WTC11 (cell line): ENCODE data around the gene PPME1. TPM values are rescaled to one million over a fixed set of nuclear protein-coding genes. Genes with fewer than 3 reads are reported as not detected.

Experiments used
- ATAC-seq: fragments of 200-7000 bp; cut with Tn5 transposase; 2 replicates; pipeline ENCODE4 v1.10.0; 2021; ENCODE audit warnings: mild to moderate bottlenecking, moderate library complexity
- CTCF ChIA-PET: fragments of 300-600 bp; sonication (Branson Sonifier 250); formaldehyde crosslinking; loops from one replicate; lab custom pipeline; 2021; ENCODE audit warnings: antibody characterized with exemption; lab: Charles Lee
- POLR2A ChIA-PET: fragments of 350-600 bp; sonication (Branson Sonifier 250); formaldehyde crosslinking; loops from one replicate; lab custom pipeline; 2021; ENCODE audit warnings: antibody characterized with exemption; lab: Charles Lee
- DNase-seq: peaks from one replicate; pipeline ENCODE4 v3.0.0; 2021; ENCODE audit warnings: low spot score
- H3K27ac Mint-ChIP-seq: 2 replicates; pipeline ENCODE4 v1.8.0; 2021; ENCODE audit warnings: mixed read lengths
- H3K27me3 Mint-ChIP-seq: 2 replicates; pipeline ENCODE4 v1.8.0; 2021; ENCODE audit warnings: low read depth, mild to moderate bottlenecking, moderate library complexity, mixed read lengths
- H3K36me3 Mint-ChIP-seq: 2 replicates; pipeline ENCODE4 v1.8.0; 2021; ENCODE audit warnings: mixed read lengths
- H3K4me1 Mint-ChIP-seq: 2 replicates; pipeline ENCODE4 v1.8.0; 2022; ENCODE audit warnings: mixed read lengths
- H3K4me3 Mint-ChIP-seq: 2 replicates; pipeline ENCODE4 v1.8.0; 2021; ENCODE audit warnings: mild to moderate bottlenecking, moderate library complexity, mixed read lengths
- H3K9me3 Mint-ChIP-seq: 2 replicates; pipeline ENCODE4 v1.8.0; 2021; ENCODE audit warnings: mixed read lengths
- ATF1 ChIP-seq: sonication (generic); formaldehyde crosslinking; IDR thresholded peaks from 2 replicates; pipeline ENCODE4 v1.8.1; 2023; ENCODE audit warnings: mild to moderate bottlenecking, moderate library complexity, missing genetic modification reagents
- E2F1 ChIP-seq: sonication (generic); formaldehyde crosslinking; IDR thresholded peaks from 2 replicates; pipeline ENCODE4 v1.8.0; 2022; ENCODE audit warnings: mild to moderate bottlenecking, missing genetic modification reagents
- GABPB1 ChIP-seq: sonication (generic); formaldehyde crosslinking; IDR thresholded peaks from 2 replicates; pipeline ENCODE4 v1.8.1; 2023; ENCODE audit warnings: mild to moderate bottlenecking, missing genetic modification reagents
- GTF2I ChIP-seq: fragments of 250-450 bp; sonication (Bioruptor Pico); conservative IDR thresholded peaks from 2 replicates; pipeline ENCODE4 v1.4.0; 2021; ENCODE audit warnings: mild to moderate bottlenecking
- KAT7 ChIP-seq: sonication (generic); formaldehyde crosslinking; IDR thresholded peaks from 2 replicates; pipeline ENCODE4 v1.8.1; 2023; ENCODE audit warnings: missing genetic modification reagents, mild to moderate bottlenecking, borderline replicate concordance
- OVOL2 ChIP-seq: fragments of 250-450 bp; sonication (Bioruptor Pico); IDR thresholded peaks from 2 replicates; pipeline ENCODE4 v1.9.0; 2021; ENCODE audit warnings: mild to moderate bottlenecking, borderline replicate concordance
- SOX15 ChIP-seq: fragments of 250-450 bp; sonication (Bioruptor Pico); IDR thresholded peaks from 2 replicates; pipeline ENCODE4 v1.9.0; 2021; ENCODE audit warnings: mild to moderate bottlenecking
- USF1 ChIP-seq: sonication (generic); formaldehyde crosslinking; IDR thresholded peaks from 2 replicates; pipeline ENCODE4 v1.8.0; 2022; ENCODE audit warnings: mild to moderate bottlenecking, missing genetic modification reagents
- ZNF121 ChIP-seq: sonication (generic); formaldehyde crosslinking; IDR thresholded peaks from 2 replicates; pipeline ENCODE4 v1.8.0; 2023; ENCODE audit warnings: missing genetic modification reagents
- ZNF396 ChIP-seq: fragments of 250-450 bp; sonication (Bioruptor Pico); IDR thresholded peaks from 2 replicates; pipeline ENCODE4 v1.8.0; 2021; ENCODE audit warnings: mild to moderate bottlenecking, moderate library complexity, borderline replicate concordance
- total RNA-seq: library from RNA; stranded (reverse); gene quantifications from 3 replicates; pipeline ENCODE4 v1.2.3, GENCODE V29; 2021
- TF ChIP-seq, protein P1 (sequence below): sonication (generic); formaldehyde crosslinking; IDR thresholded peaks from 2 replicates; pipeline ENCODE4 v1.8.1; 2023; ENCODE audit warnings: mild to moderate bottlenecking, missing genetic modification reagents, borderline replicate concordance
- TF ChIP-seq, protein P2 (sequence below): fragments of 200-600 bp; IDR thresholded peaks from 2 replicates; pipeline ENCODE4 v1.8.0; 2022; ENCODE audit warnings: antibody characterized with exemption
- TF ChIP-seq, protein P3 (sequence below): fragments of 250-450 bp; sonication (Bioruptor Pico); conservative IDR thresholded peaks from 2 replicates; pipeline ENCODE4 v1.9.0; 2021; ENCODE audit warnings: mild to moderate bottlenecking
- TF ChIP-seq, protein P4 (sequence below): sonication (generic); formaldehyde crosslinking; IDR thresholded peaks from 2 replicates; pipeline ENCODE4 v1.8.1; 2022; ENCODE audit warnings: mild to moderate bottlenecking, moderate library complexity, missing genetic modification reagents
- TF ChIP-seq, protein P5 (sequence below): sonication (generic); formaldehyde crosslinking; IDR thresholded peaks from 2 replicates; pipeline ENCODE4 v1.8.1; 2023; ENCODE audit warnings: mild to moderate bottlenecking, missing genetic modification reagents

The PPME1 gene
- total RNA-seq, 1 experiment from 2014 or later = 42.5 TPM

DNA sequence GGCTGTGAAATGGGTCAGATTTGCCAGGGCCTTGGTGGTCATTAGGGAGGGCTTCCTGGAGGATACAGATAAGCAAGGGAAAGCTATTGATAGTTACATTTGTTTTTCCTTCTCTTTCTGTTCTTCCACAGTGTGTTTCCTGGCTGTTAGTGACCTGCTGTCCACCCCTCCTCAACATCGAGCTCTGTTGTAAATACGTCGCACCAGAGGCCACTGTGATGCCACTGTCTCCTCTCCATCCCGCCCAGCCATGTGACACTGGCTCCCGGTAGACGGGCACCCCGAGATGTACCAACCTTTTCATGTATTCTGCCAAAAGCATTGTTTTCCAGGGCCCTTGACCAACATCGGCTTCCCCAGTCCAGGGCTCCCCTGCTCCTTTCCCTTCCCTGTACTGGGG is 82.3 kb downstream of the PPME1 start:
- TF ChIP-seq OVOL2 (CRISPR knock-in tag) (no peak), ZNF396 (CRISPR knock-in tag) (no peak), USF1 (CRISPR knock-in tag) (no peak)
- TF ChIP-seq, protein P1, sequence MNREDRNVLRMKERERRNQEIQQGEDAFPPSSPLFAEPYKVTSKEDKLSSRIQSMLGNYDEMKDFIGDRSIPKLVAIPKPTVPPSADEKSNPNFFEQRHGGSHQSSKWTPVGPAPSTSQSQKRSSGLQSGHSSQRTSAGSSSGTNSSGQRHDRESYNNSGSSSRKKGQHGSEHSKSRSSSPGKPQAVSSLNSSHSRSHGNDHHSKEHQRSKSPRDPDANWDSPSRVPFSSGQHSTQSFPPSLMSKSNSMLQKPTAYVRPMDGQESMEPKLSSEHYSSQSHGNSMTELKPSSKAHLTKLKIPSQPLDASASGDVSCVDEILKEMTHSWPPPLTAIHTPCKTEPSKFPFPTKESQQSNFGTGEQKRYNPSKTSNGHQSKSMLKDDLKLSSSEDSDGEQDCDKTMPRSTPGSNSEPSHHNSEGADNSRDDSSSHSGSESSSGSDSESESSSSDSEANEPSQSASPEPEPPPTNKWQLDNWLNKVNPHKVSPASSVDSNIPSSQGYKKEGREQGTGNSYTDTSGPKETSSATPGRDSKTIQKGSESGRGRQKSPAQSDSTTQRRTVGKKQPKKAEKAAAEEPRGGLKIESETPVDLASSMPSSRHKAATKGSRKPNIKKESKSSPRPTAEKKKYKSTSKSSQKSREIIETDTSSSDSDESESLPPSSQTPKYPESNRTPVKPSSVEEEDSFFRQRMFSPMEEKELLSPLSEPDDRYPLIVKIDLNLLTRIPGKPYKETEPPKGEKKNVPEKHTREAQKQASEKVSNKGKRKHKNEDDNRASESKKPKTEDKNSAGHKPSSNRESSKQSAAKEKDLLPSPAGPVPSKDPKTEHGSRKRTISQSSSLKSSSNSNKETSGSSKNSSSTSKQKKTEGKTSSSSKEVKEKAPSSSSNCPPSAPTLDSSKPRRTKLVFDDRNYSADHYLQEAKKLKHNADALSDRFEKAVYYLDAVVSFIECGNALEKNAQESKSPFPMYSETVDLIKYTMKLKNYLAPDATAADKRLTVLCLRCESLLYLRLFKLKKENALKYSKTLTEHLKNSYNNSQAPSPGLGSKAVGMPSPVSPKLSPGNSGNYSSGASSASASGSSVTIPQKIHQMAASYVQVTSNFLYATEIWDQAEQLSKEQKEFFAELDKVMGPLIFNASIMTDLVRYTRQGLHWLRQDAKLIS (CRISPR knock-in tag) = no peak
- POLR2A ChIA-PET = no interaction called here
- Mint-ChIP-seq H3K9me3 (no peaks in the 10 kb centered on the region), H3K36me3 (peaks cover 18% of the 10 kb centered on the region), H3K27me3 (peaks cover 29% of the 10 kb centered on the region), H3K27ac (no peak overlapping the region), H3K4me3 (no peak overlapping the region), H3K4me1 (peaks cover 12% of the 10 kb centered on the region)
- CTCF ChIA-PET = interaction anchor here (4.4 kb wide), 1 partner anchor 198 kb away, joined by 80 read pairs; no protein-coding TSS in a partner anchor
- DNase-seq = no peak
- no peak for ATAC-seq

GRCh38 chr11:74255741-74256375 is 84.8 kb downstream of the PPME1 start:
- H3K27me3 Mint-ChIP-seq = peaks cover 7% of the 10 kb centered on the region
- no peaks in the 10 kb centered on the region for H3K4me1 Mint-ChIP-seq
- no peak overlapping the region for H3K27ac Mint-ChIP-seq
- ChIA-PET POLR2A (no interaction called here), CTCF (interaction anchor here (0.6 to 4.4 kb wide), 41 partner anchors 9 to 743 kb away, joined by 3 to 80 read pairs (median 4); partner anchors contain the start of genes C2CD3, PGM2L1 and PPME1)
- no peak overlapping the region for H3K4me3 Mint-ChIP-seq
- H3K9me3 Mint-ChIP-seq = peaks cover 2% of the 10 kb centered on the region
- TF ChIP-seq KAT7 (CRISPR knock-in tag) = no peak
- TF ChIP-seq, protein P2, sequence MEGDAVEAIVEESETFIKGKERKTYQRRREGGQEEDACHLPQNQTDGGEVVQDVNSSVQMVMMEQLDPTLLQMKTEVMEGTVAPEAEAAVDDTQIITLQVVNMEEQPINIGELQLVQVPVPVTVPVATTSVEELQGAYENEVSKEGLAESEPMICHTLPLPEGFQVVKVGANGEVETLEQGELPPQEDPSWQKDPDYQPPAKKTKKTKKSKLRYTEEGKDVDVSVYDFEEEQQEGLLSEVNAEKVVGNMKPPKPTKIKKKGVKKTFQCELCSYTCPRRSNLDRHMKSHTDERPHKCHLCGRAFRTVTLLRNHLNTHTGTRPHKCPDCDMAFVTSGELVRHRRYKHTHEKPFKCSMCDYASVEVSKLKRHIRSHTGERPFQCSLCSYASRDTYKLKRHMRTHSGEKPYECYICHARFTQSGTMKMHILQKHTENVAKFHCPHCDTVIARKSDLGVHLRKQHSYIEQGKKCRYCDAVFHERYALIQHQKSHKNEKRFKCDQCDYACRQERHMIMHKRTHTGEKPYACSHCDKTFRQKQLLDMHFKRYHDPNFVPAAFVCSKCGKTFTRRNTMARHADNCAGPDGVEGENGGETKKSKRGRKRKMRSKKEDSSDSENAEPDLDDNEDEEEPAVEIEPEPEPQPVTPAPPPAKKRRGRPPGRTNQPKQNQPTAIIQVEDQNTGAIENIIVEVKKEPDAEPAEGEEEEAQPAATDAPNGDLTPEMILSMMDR = peak; percentile 84
- no peak for TF ChIP-seq GABPB1 (CRISPR knock-in tag)
- TF ChIP-seq, all 79 proteins: peak for 1
- H3K36me3 Mint-ChIP-seq = peaks cover 6% of the 10 kb centered on the region
- peak; percentile 63 for ATAC-seq
- DNase-seq = peak; percentile 50

- no peak overlapping the region for H3K4me3 Mint-ChIP-seq
- H3K4me1 Mint-ChIP-seq = no peaks in the 10 kb centered on the region
- CTCF ChIA-PET = interaction anchor here (1.0 to 4.4 kb wide), 20 partner anchors 9 to 483 kb away, joined by 3 to 80 read pairs (median 6); partner anchors contain the start of genes C2CD3, PGM2L1 and PPME1
- peaks cover 6% of the 10 kb centered on the region for H3K36me3 Mint-ChIP-seq
- POLR2A ChIA-PET = no interaction called here
- no peak for ATAC-seq
- H3K27ac Mint-ChIP-seq = no peak overlapping the region
- H3K9me3 Mint-ChIP-seq = peaks cover 9% of the 10 kb centered on the region
- H3K27me3 Mint-ChIP-seq = peaks cover 1% of the 10 kb centered on the region
- no peak for DNase-seq
- TF ChIP-seq, protein P3, sequence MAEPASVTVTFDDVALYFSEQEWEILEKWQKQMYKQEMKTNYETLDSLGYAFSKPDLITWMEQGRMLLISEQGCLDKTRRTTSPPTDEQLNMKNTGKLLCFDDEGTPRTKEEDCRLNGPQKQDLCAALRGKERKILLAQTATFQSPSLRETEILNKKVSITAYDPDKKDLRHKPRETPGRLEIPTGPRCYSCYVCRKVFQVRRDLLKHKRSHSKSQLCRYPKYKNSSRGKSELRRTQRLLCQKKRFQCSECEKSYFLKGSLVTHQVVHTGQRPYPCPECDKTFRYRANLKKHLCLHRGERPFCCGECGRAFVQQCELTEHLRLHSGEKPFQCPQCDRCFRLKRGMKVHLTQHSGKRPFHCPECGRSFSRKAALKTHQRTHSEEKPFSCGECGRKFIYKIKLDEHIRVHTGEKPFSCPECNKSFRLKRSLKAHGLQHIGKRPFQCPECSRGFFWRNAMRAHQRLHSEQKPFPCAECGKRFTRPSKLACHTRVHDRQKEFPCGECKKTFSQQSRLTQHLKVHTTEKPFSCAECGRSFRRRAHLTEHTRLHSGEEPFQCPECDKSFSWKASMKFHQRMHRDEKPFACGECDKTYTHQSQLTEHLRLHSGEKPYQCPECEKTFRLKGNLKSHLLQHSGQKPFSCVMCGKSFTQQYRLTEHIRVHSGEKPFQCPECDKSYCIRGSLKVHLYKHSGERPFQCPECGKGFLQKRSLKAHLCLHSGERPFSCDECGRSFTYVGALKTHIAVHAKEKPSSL (CRISPR knock-in tag) = no peak
- TF ChIP-seq, protein P4, sequence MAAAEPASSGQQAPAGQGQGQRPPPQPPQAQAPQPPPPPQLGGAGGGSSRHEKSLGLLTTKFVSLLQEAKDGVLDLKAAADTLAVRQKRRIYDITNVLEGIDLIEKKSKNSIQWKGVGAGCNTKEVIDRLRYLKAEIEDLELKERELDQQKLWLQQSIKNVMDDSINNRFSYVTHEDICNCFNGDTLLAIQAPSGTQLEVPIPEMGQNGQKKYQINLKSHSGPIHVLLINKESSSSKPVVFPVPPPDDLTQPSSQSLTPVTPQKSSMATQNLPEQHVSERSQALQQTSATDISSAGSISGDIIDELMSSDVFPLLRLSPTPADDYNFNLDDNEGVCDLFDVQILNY (CRISPR knock-in tag) = no peak
- TF ChIP-seq GTF2I (CRISPR knock-in tag) (no peak), SOX15 (CRISPR knock-in tag) (no peak), OVOL2 (CRISPR knock-in tag) (no peak), ZNF121 (no peak), ATF1 (CRISPR knock-in tag) (no peak), E2F1 (no peak)
- TF ChIP-seq, protein P5, sequence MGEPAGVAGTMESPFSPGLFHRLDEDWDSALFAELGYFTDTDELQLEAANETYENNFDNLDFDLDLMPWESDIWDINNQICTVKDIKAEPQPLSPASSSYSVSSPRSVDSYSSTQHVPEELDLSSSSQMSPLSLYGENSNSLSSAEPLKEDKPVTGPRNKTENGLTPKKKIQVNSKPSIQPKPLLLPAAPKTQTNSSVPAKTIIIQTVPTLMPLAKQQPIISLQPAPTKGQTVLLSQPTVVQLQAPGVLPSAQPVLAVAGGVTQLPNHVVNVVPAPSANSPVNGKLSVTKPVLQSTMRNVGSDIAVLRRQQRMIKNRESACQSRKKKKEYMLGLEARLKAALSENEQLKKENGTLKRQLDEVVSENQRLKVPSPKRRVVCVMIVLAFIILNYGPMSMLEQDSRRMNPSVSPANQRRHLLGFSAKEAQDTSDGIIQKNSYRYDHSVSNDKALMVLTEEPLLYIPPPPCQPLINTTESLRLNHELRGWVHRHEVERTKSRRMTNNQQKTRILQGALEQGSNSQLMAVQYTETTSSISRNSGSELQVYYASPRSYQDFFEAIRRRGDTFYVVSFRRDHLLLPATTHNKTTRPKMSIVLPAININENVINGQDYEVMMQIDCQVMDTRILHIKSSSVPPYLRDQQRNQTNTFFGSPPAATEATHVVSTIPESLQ (CRISPR knock-in tag) = no peak
Measured at GRCh38 chr11:74256378-74257133, 85.5 kb downstream of the PPME1 start.
